Common myeloid progenitor, CD34-positive (primary cell): ENCODE measurements around the gene STX1A. TPM values are rescaled to one million over a fixed set of nuclear protein-coding genes. Genes with fewer than 3 reads are reported as not detected.

ENCODE experiments used
- CTCF ChIA-PET: fragments of 350-600 bp; sonication (Branson Sonifier 250); formaldehyde crosslinking; loops from one replicate; lab custom pipeline; 2021; ENCODE audit warnings: antibody characterized with exemption; lab: Charles Lee
- POLR2A ChIA-PET: fragments of 350-600 bp; sonication (Branson Sonifier 250); formaldehyde crosslinking; loops from one replicate; lab custom pipeline; 2021; ENCODE audit warnings: antibody characterized with exemption; lab: Charles Lee
- DNase-seq, 3 donors: peaks; one replicate each; pipeline versions ENCODE4 v3.0.0 to v3.0.0-alpha.2; 2013
- H3K27ac ChIP-seq, 2 experiments: 1 replicate in 1 of 2; 2 replicates in 1 of 2; pipeline ENCODE4 v1.7.0; 2013; ENCODE audit warnings: inconsistent platforms in 2 of 2, low read length in 2 of 2, mild to moderate bottlenecking in 2 of 2, low read depth in 1 of 2, moderate library complexity in 1 of 2; ENCODE audit not compliant: severe bottlenecking in 2 of 2, insufficient read depth in 1 of 2, poor library complexity in 1 of 2
- H3K27me3 ChIP-seq, 5 experiments: replicated peaks in 2 of 5; 1 replicate in 3 of 5; 2 replicates in 2 of 5; pipeline versions ENCODE4 v1.6.1 to v1.7.0; 2013; ENCODE audit warnings: low read length in 4 of 5, mild to moderate bottlenecking in 2 of 5, moderate library complexity in 2 of 5, inconsistent platforms in 1 of 5; ENCODE audit not compliant: insufficient read depth in 5 of 5, control insufficient read depth in 4 of 5
- H3K36me3 ChIP-seq, 4 experiments: 1 replicate in 2 of 4; 2 replicates in 2 of 4; pipeline versions ENCODE4 v1.6.1 to v1.7.0; 2013; ENCODE audit warnings: low read length in 3 of 4, control low read depth in 1 of 4, mild to moderate bottlenecking in 1 of 4; ENCODE audit not compliant: control insufficient read depth in 4 of 4, insufficient read depth in 4 of 4
- H3K4me1 ChIP-seq, 4 experiments: 1 replicate in 3 of 4; 2 replicates in 1 of 4; pipeline versions ENCODE4 v1.6.1 to v1.7.1; 2013; ENCODE audit warnings: low read length in 3 of 4, mild to moderate bottlenecking in 3 of 4, control low read depth in 1 of 4, inconsistent platforms in 1 of 4, moderate library complexity in 1 of 4; ENCODE audit not compliant: control insufficient read depth in 4 of 4, insufficient read depth in 4 of 4; ENCODE audit errors: control extremely low read depth in 1 of 4
- H3K4me3 ChIP-seq, 7 experiments: 1 replicate in 4 of 7; 2 replicates in 3 of 7; pipeline versions ENCODE4 v1.5.1 to v1.7.0; 2013; ENCODE audit warnings: mild to moderate bottlenecking in 7 of 7, low read length in 6 of 7, moderate library complexity in 6 of 7, inconsistent platforms in 2 of 7, low read depth in 2 of 7, control low read depth in 1 of 7; ENCODE audit not compliant: insufficient read depth in 4 of 7, control insufficient read depth in 1 of 7; ENCODE audit errors: extremely low read depth in 1 of 7
- H3K9me3 ChIP-seq, 5 experiments: 1 replicate in 4 of 5; 2 replicates in 1 of 5; pipeline versions ENCODE4 v1.6.1 to v1.7.1; 2013; ENCODE audit warnings: low read length in 4 of 5, mild to moderate bottlenecking in 2 of 5, inconsistent platforms in 1 of 5, low read depth in 1 of 5, moderate library complexity in 1 of 5; ENCODE audit not compliant: control insufficient read depth in 4 of 5, insufficient read depth in 2 of 5; ENCODE audit errors: control extremely low read depth in 1 of 5
- WGBS: methylation state at CpG from one replicate; pipeline ENCODE4 v1.1.5; 2013; ENCODE audit not compliant: insufficient coverage; 5-methylcytosine and 5-hydroxymethylcytosine counted together
- polyA plus RNA-seq: library from polyadenylated mRNA; unstranded; fragments of 120-200 nt; gene quantifications from one replicate; pipeline ENCODE4 v1.2.1, GENCODE V29; 2013

Gene STX1A
- polyA plus RNA-seq, result 0.21 TPM

DNA sequence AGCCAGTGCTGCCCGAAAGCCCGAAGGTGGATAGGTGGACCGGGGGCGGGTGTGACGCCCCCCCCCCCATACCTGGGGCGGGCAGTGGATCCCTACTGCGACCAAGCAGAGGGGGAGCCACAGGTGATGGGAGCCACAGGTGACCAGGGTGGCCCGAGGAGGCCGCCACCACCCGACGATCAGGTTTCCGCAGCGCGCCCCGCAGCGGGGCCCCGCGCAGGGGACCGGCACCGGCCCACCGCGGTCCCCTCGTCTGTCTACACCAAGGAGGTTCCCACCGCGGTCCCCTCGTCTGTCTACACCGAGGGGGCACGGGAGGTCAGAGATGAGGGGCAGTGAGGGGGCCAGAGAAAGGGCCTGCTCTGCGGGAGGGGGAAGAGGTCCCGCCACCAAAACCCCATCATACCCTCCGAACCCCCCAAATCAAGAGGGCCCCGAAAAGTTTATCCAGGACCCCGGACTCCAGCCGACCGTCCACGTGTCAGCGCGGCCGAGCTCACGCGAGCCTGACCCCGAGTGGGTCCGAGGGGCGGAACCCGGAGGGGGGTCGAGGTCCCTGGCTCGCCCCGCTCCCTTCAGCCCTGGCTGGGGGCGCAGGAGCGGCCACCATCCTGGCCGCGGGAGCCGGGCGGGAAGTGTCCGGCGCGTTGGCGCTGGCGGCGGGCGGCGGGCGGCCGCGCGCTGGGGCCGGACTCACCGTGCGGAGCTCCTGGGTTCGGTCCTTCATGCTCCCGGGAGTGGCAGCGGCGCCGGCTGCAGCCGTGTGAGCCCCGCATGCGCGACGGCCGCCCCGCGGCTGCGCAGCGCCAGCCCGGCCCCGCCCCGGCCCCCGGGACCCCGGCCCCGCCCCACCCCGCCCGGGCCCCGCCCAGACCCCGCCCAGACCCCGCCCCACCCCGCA is at the start of gene STX1A:
TSS of gene STX1A (minus strand) at position 765 of the 901 bp plus-strand sequence. CDS start at position 727, 38 bp downstream.
- H3K4me3 ChIP-seq, result peak within 1 kb of the TSS in 5 of 7 experiments; percentile 8 to 55 (median 48)

GRCh38 chr7:73768641-73769480 is 49.4 kb upstream of the STX1A start:
- ChIA-PET CTCF (interaction anchor here (0.9 kb wide), 1 partner anchor 13 kb away, joined by 3 read pairs; no protein-coding TSS in a partner anchor), POLR2A (no interaction called here)
- H3K27ac ChIP-seq, result no peak overlapping the region
- H3K27me3 ChIP-seq, result peaks cover 0 to 57% (median 31%) of the 10 kb centered on the region in 5 experiments
- H3K9me3 ChIP-seq, result no peaks in the 10 kb centered on the region
- no peak for DNase-seq
- H3K36me3 ChIP-seq, result no peaks in the 10 kb centered on the region
- H3K4me1 ChIP-seq, result peaks cover 0 to 18% (median 11%) of the 10 kb centered on the region in 4 experiments
- 36% methylated on average over 42 of the region's 53 CpGs for WGBS
- H3K4me3 ChIP-seq, result peak overlapping the region in 1 of 7 experiments; percentile 26

More for the DNA sequence above, at the start of gene STX1A:
- H3K36me3 ChIP-seq, result no peaks in the 10 kb centered on the region
- H3K9me3 ChIP-seq, result no peaks in the 10 kb centered on the region
- ChIA-PET CTCF (interaction anchor here (1.2 to 1.3 kb wide), 3 partner anchors 8 to 112 kb away, joined by 3 to 6 read pairs (median 3); no protein-coding TSS in a partner anchor), POLR2A (no interaction called here)
- H3K27ac ChIP-seq, result no peak within 1 kb of the TSS
- peaks cover 0 to 87% (median 38%) of the 10 kb centered on the region in 5 experiments for H3K27me3 ChIP-seq
- 3% methylated on average over 53 of the region's 96 CpGs for WGBS
- peak in 2 of 3 donors; percentile 35 to 45 for DNase-seq
- peaks cover 0 to 46% (median 42%) of the 10 kb centered on the region in 4 experiments for H3K4me1 ChIP-seq

DNA sequence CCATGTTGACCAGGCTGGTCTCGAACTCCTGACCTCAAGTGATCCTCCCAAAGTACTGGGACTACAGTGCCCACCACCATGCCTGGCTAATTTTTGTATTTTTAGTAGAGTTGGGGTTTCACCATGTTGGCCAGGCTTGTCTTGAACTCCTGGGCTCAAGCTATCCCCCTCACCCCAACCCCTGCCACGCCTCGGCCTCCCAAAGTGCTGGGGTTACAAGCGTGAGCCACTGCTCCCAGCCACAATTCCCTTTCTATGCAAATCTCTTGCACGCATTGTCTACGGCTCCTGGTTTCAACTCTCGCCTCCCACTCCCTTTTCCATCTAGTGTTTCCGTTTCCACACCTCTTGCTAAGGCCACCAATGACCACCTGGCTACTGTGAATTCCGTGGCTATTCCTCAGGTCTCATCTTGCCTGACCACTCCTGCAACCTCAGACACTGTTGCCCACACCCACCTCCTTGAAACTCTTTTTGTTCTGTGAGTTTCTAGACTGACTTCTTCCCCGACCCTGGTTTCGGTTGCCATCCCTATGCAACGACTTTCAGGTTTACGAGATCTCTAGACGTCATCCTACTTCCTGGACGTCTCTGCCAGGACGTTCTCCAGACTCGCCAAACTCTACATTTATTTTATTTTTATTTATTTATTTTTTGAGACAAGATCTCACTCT is 47.2 kb upstream of the STX1A start:
- Histone ChIP-seq H3K4me1 (peaks cover 0 to 18% (median 10%) of the 10 kb centered on the region in 4 experiments), H3K4me3 (no peak overlapping the region), H3K27me3 (peaks cover 0 to 63% (median 31%) of the 10 kb centered on the region in 5 experiments), H3K9me3 (no peaks in the 10 kb centered on the region), H3K36me3 (no peaks in the 10 kb centered on the region), H3K27ac (no peak overlapping the region)
- WGBS, result 84% methylated on average over 11 of the region's 17 CpGs
- POLR2A ChIA-PET, result no interaction called here
- CTCF ChIA-PET, result no interaction called here
- no peak for DNase-seq

DNA sequence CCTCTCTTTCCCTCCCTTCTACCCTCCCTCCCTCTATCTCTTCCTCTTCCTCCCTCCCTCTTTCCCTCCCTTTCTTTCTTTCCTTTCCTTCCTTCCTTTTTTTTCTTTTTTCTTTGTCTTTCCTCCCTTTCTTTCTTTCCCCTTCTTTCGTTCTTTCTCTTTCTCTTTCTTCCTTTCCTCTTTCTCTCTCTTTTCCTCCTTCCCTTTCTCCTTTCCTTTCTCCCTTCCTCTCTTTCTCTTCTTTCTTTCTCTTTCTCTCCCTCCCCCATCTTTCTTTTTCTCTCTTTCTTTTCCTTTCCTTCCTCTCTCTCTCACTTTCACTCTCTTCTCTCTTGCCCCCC is 43.2 kb upstream of the STX1A start:
- Histone ChIP-seq H3K4me3 (no peak overlapping the region), H3K27ac (no peak overlapping the region), H3K36me3 (no peaks in the 10 kb centered on the region), H3K27me3 (peaks cover 0 to 22% (median 7%) of the 10 kb centered on the region in 5 experiments), H3K9me3 (no peaks in the 10 kb centered on the region), H3K4me1 (no peaks in the 10 kb centered on the region)
- ChIA-PET CTCF (interaction anchor here (0.7 kb wide), 1 partner anchor 28 kb away, joined by 3 read pairs; no protein-coding TSS in a partner anchor), POLR2A (no interaction called here)
- DNase-seq, result no peak
- 95% methylated on average over 1 of the region's 1 CpG for WGBS

- no peak for DNase-seq
- Histone ChIP-seq H3K9me3 (no peaks in the 10 kb centered on the region), H3K4me3 (no peak overlapping the region), H3K36me3 (no peaks in the 10 kb centered on the region), H3K4me1 (no peaks in the 10 kb centered on the region), H3K27me3 (peaks cover 0 to 16% (median 2%) of the 10 kb centered on the region in 5 experiments), H3K27ac (no peak overlapping the region)
- ChIA-PET POLR2A (no interaction called here), CTCF (no interaction called here)
- WGBS, result 56% methylated on average over 5 of the region's 8 CpGs
These were observed 42.6 kb upstream of the STX1A start for GRCh38 chr7:73761854-73762658.

DNA sequence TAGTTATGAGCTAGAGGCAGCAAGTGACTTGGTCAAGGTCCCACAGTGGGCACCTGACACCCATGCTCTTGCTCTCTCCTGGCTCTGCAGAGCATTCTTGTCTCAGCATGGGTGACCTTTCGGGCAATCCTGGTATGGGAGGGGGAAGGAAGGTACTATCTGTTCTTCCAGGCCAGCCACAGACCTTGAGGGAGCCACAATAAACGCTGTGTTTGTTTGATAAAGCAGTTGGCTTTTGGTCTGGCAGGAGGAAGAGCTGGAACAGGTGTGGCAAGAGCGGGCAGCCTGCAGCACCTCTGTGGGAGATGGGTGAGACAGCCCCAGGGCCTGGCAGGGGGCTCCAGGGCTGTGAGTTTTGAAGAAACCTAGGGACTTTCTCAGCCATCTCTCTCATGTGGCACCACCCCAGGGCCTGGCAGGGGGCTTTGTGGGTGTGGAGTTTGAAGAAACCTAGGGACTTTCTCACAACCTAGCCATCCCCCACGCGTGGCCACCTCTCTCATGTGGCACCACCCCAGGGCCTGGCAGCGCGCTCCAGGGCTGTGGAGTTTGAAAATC is 39.2 kb upstream of the STX1A start:
- peak in 2 of 3 donors; percentile 34 to 55 for DNase-seq
- no peaks in the 10 kb centered on the region for H3K4me1 ChIP-seq
- WGBS, result 90% methylated on average over 4 of the region's 7 CpGs
- H3K4me3 ChIP-seq, result no peak overlapping the region
- H3K27me3 ChIP-seq, result peaks cover 0 to 9% (median 1%) of the 10 kb centered on the region in 5 experiments
- H3K27ac ChIP-seq, result no peak overlapping the region
- H3K9me3 ChIP-seq, result no peaks in the 10 kb centered on the region
- CTCF ChIA-PET, result no interaction called here
- H3K36me3 ChIP-seq, result no peaks in the 10 kb centered on the region
- POLR2A ChIA-PET, result no interaction called here
